A673 (cell line): ENCODE measurements around the gene HEMK1. TPM values are rescaled to one million over a fixed set of nuclear protein-coding genes. Genes with fewer than 3 reads are reported as not detected.

Source experiments
- BruUV-seq: library from RNA; stranded (reverse); fragments of 400-500 nt; replicated peaks from 2 replicates; lab custom pipeline; 2021; lab: Mats Ljungman, UMichigan
- CTCF ChIA-PET: fragments of 300-600 bp; sonication (Branson Sonifier 250); formaldehyde crosslinking; loops from one replicate; lab custom pipeline; 2022; ENCODE audit warnings: antibody characterized with exemption; lab: Charles Lee
- POLR2A ChIA-PET: fragments of 300-600 bp; sonication (Branson Sonifier 250); formaldehyde crosslinking; loops from one replicate; lab custom pipeline; 2022; ENCODE audit warnings: antibody characterized with exemption; ENCODE audit not compliant: low non-redundant PET; lab: Charles Lee
- DNase-seq: peaks from one replicate; pipeline ENCODE4 v3.0.0-alpha.2; 2015; ENCODE audit warnings: low spot score
- H3K27ac ChIP-seq: fragments of 200-600 bp; sonication (generic); 2 replicates; pipeline ENCODE4 v1.5.1; 2016; ENCODE audit warnings: mixed run types, low read depth, mild to moderate bottlenecking, mixed read lengths, antibody characterized with exemption, low read length; ENCODE audit not compliant: poor library complexity, severe bottlenecking
- H3K27me3 ChIP-seq: fragments of 200-600 bp; sonication (generic); replicated peaks from 2 replicates; pipeline ENCODE4 v1.6.1; 2017; ENCODE audit warnings: mixed run types, low read depth, mild to moderate bottlenecking, mixed read lengths, antibody characterized with exemption, low read length; ENCODE audit not compliant: insufficient read depth, poor library complexity
- H3K36me3 ChIP-seq: fragments of 200-600 bp; sonication (generic); 2 replicates; pipeline ENCODE4 v1.6.1; 2016; ENCODE audit warnings: mixed run types, mild to moderate bottlenecking, mixed read lengths, antibody characterized with exemption, low read length; ENCODE audit not compliant: insufficient read depth, poor library complexity, severe bottlenecking
- H3K4me1 ChIP-seq: fragments of 200-600 bp; sonication (generic); 2 replicates; pipeline ENCODE4 v1.6.1; 2017; ENCODE audit warnings: mixed run types, mild to moderate bottlenecking, mixed read lengths, antibody characterized with exemption, low read length; ENCODE audit not compliant: insufficient read depth, poor library complexity, severe bottlenecking
- H3K4me3 ChIP-seq: fragments of 200-600 bp; sonication (generic); 2 replicates; pipeline ENCODE4 v1.5.1; 2016; ENCODE audit warnings: low read depth, mixed run types, mild to moderate bottlenecking, mixed read lengths, low read length; ENCODE audit not compliant: poor library complexity, severe bottlenecking
- H3K9me3 ChIP-seq: fragments of 200-600 bp; sonication (generic); 2 replicates; pipeline ENCODE4 v1.6.1; 2016; ENCODE audit warnings: mixed run types, low read depth, mild to moderate bottlenecking, mixed read lengths, antibody characterized with exemption, low read length; ENCODE audit not compliant: poor library complexity, severe bottlenecking
- CTCF ChIP-seq: fragments of 300-800, 200-600 bp; sonication (generic); conservative IDR thresholded peaks from 2 replicates; pipeline ENCODE4 v1.5.1; 2017; ENCODE audit warnings: low read depth, mild to moderate bottlenecking, antibody characterized with exemption, low read length, moderate library complexity, mixed read lengths
- EZH2 ChIP-seq: fragments of 200-600 bp; sonication (generic); IDR thresholded peaks from 2 replicates; pipeline ENCODE4 v1.6.1; 2017; ENCODE audit warnings: borderline replicate concordance, low read depth, mild to moderate bottlenecking, mixed read lengths, antibody characterized with exemption, low read length; ENCODE audit not compliant: poor library complexity, severe bottlenecking
- intact Hi-C: fragments of 100-400 bp; cut with micrococcal nuclease; formaldehyde crosslinking; loops from one replicate; pipeline ENCODE4 v1.10.0; 2022; ENCODE audit not compliant: unreplicated experiment
- total RNA-seq: library from RNA; stranded (reverse); gene quantifications from 2 replicates; pipeline ENCODE4 v1.2.3, GENCODE V29; 2021

The HEMK1 gene
- total RNA-seq, 1 experiment from 2014 or later, result 5.7 TPM

- Histone ChIP-seq H3K27ac (no peak overlapping the region), H3K9me3 (no peaks in the 10 kb centered on the region), H3K4me1 (peaks cover 18% of the 10 kb centered on the region), H3K27me3 (no peaks in the 10 kb centered on the region), H3K36me3 (no peaks in the 10 kb centered on the region), H3K4me3 (no peak overlapping the region)
- ChIA-PET POLR2A (no interaction called here), CTCF (no interaction called here)
- intact Hi-C loops, result no loop called here
- TF ChIP-seq EZH2 (no peak), CTCF (no peak)
- no TSS peak for BruUV-seq
- DNase-seq, result no peak
Observed at GRCh38 chr3:50602595-50603191, 33.4 kb downstream of the HEMK1 start.

GRCh38 chr3:50603261-50604109, 34.2 kb downstream of the HEMK1 start:
- POLR2A ChIA-PET, result no interaction called here
- H3K9me3 ChIP-seq, result no peaks in the 10 kb centered on the region
- H3K36me3 ChIP-seq, result no peaks in the 10 kb centered on the region
- no TSS peak for BruUV-seq
- H3K27me3 ChIP-seq, result no peaks in the 10 kb centered on the region
- no peak for DNase-seq
- intact Hi-C loops, result no loop called here
- H3K27ac ChIP-seq, result no peak overlapping the region
- H3K4me1 ChIP-seq, result peaks cover 18% of the 10 kb centered on the region
- CTCF ChIA-PET, result no interaction called here
- H3K4me3 ChIP-seq, result no peak overlapping the region
- TF ChIP-seq EZH2, result no peak
- TF ChIP-seq CTCF, result no peak

- TF ChIP-seq CTCF, result no peak
- TF ChIP-seq EZH2, result no peak
- no TSS peak for BruUV-seq
- DNase-seq, result no peak
- no peak overlapping the region for H3K4me3 ChIP-seq
- no peaks in the 10 kb centered on the region for H3K9me3 ChIP-seq
- intact Hi-C loops, result no loop called here
- H3K4me1 ChIP-seq, result peaks cover 18% of the 10 kb centered on the region
- H3K36me3 ChIP-seq, result no peaks in the 10 kb centered on the region
- H3K27ac ChIP-seq, result no peak overlapping the region
- CTCF ChIA-PET, result no interaction called here
- POLR2A ChIA-PET, result no interaction called here
- no peaks in the 10 kb centered on the region for H3K27me3 ChIP-seq
Observed at GRCh38 chr3:50604110-50604621, 34.8 kb downstream of the HEMK1 start.
